GM10248 (cell line): ENCODE measurements around the gene SGMS1.
"Not testable (repeated sequence)": the region's sequence is repeated elsewhere in the genome, so short reads cannot be mapped to it uniquely, and the experiment has no call there.

Experiments
- CTCF ChIA-PET: fragments of 300-600 bp; sonication (Branson Sonifier 250); formaldehyde crosslinking; extraction: SDS; loops from one replicate; lab custom pipeline; 2021; ENCODE audit warnings: antibody characterized with exemption; lab: Yijun Ruan, JAX
- POLR2A ChIA-PET: fragments of 350-650 bp; sonication (Branson Sonifier 250); formaldehyde crosslinking; extraction: SDS; loops from one replicate; lab custom pipeline; 2020; ENCODE audit warnings: antibody characterized with exemption; lab: Yijun Ruan, JAX
- DNase-seq: peaks from one replicate; pipeline ENCODE4 v3.0.0; 2012; ENCODE audit errors: extremely low spot score
- TF ChIP-seq, protein P1 (sequence below): IDR thresholded peaks from 2 replicates; pipeline ENCODE4 v1.5.1; 2012; ENCODE audit warnings: mild to moderate bottlenecking, low read depth; ENCODE audit errors: extremely low read depth, missing control alignments, control extremely low read depth

SGMS1 gene

DNA sequence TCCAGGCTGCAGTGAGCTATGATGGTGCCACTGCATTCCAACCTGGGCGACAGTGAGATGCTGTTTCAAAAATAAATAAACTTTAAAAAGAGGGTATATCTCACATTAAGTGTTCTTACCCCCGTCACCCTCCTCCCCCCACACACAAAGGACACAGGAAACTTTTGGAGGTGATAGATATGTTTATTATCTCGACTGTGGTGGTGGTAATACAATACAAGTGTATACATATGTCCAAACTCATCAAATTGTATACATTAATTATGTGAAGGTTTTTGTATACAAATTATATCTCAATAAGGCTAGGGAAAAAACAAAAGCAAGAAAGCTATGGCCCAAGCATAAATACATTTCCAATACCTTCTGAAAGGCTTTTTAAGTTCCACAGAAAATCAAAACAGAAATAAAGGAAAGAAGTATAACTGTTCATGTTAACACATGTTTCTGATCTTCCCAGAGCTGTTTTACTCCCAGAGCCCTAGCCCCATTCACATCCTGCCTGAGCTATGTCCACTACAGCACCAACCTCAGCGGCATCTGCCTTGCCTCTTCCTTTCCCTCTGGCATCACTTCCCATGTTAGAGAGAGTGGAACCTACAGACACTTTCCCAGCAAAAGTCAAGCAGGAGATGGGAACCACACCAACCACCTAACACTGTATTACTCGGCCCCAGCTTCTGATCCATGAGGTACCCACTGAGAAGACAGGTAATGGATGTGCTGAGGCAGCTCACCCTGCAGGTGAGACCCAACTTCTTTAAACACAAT lies 48.1 kb downstream of the SGMS1 start:
- POLR2A ChIA-PET, result no interaction called here
- TF ChIP-seq, protein P1, sequence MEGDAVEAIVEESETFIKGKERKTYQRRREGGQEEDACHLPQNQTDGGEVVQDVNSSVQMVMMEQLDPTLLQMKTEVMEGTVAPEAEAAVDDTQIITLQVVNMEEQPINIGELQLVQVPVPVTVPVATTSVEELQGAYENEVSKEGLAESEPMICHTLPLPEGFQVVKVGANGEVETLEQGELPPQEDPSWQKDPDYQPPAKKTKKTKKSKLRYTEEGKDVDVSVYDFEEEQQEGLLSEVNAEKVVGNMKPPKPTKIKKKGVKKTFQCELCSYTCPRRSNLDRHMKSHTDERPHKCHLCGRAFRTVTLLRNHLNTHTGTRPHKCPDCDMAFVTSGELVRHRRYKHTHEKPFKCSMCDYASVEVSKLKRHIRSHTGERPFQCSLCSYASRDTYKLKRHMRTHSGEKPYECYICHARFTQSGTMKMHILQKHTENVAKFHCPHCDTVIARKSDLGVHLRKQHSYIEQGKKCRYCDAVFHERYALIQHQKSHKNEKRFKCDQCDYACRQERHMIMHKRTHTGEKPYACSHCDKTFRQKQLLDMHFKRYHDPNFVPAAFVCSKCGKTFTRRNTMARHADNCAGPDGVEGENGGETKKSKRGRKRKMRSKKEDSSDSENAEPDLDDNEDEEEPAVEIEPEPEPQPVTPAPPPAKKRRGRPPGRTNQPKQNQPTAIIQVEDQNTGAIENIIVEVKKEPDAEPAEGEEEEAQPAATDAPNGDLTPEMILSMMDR, result no peak
- DNase-seq, result no peak
- CTCF ChIA-PET, result interaction anchor here (0.9 to 4.4 kb wide), 6 partner anchors 9 to 46 kb away, joined by 3 to 24 read pairs (median 10); no protein-coding TSS in a partner anchor

GRCh38 chr10:50574931-50575330 lies 48.8 kb downstream of the SGMS1 start:
- no peak for DNase-seq
- TF ChIP-seq, protein P1, result no peak
- POLR2A ChIA-PET, result no interaction called here
- CTCF ChIA-PET, result interaction anchor here (0.7 to 4.4 kb wide), 3 partner anchors 15 to 47 kb away, joined by 3 to 24 read pairs (median 11); no protein-coding TSS in a partner anchor

DNA sequence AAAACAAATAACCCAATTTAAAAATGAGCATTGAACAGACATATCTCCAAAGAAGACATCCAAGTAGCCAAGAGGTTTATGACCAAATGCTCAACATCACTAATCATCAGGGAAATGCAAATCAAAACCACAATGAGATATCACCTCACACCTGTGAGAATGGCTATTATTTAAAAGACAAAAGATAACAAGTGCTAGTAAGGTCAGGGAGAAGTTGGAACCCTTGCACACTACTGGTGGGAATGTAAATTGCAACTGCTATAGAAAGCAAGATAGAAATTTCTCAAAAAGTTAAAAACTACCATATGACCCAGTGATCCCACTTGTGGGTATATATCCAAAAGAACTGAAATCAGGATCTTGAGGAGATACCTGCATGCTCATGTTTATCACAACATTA lies 49.5 kb downstream of the SGMS1 start:
- ChIA-PET POLR2A (no interaction called here), CTCF (interaction anchor here (0.7 to 4.4 kb wide), 2 partner anchors 15 to 30 kb away, joined by 3 to 24 read pairs; no protein-coding TSS in a partner anchor)
- TF ChIP-seq, protein P1, result no peak
- no peak for DNase-seq

DNA sequence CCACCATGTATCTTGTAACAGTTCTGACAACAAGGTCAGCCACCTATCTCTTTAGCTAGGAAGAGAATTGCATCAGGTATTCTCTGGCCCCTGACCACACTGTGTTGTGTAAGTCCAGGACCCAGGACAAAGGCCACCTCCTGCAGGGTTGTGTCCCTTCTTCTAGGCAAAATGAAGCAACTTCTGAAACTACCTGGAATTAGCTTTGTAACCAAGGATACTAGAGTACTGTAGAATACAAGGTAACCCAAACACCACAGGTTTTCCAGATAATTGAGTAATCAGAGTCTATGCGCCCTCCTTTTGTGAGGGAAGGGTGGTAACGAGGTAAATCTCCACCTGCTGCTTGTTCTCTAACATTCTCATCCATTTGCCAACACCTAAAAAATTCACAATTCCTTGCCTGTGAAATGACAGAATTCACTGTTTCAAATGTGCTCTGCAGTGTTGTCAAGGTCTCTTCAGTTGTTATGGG lies 51.7 kb downstream of the SGMS1 start:
- no peak for DNase-seq
- ChIA-PET POLR2A (no interaction called here), CTCF (interaction anchor here (0.9 to 3.1 kb wide), 4 partner anchors 10 to 82 kb away, joined by 3 to 10 read pairs (median 4); no protein-coding TSS in a partner anchor)
- TF ChIP-seq, protein P1, result no peak

GRCh38 chr10:50568750-50569149 lies 55.0 kb downstream of the SGMS1 start:
- DNase-seq, POLR2A ChIA-PET: not testable (repeated sequence)
- CTCF ChIA-PET, result interaction anchor here (1.7 kb wide), 1 partner anchor 69 kb away, joined by 3 read pairs; no protein-coding TSS in a partner anchor

DNA sequence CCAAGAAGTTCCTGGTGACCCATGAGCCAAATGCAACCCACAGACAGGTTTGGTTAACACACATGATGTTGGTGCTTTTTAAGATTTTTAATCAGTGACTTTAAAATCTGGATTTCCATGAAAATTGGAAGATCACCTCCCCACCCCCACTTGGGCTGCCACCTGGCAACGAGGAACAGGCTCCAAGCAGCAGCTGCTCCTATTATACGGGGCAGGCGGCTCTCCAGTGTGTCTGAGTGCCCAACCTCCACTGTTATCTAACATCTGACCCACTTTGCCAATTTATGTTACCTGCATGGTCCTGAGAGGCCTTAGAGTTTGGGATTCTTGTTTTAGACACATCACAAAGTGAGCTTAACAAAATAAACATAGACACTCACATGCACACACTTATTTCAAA lies 56.4 kb downstream of the SGMS1 start:
- TF ChIP-seq, protein P1, result no peak
- no peak for DNase-seq
- POLR2A ChIA-PET, result no interaction called here
- CTCF ChIA-PET, result interaction anchor here (1.2 to 3.2 kb wide), 3 partner anchors 10 to 14 kb away, joined by 3 to 10 read pairs (median 5); no protein-coding TSS in a partner anchor

DNA sequence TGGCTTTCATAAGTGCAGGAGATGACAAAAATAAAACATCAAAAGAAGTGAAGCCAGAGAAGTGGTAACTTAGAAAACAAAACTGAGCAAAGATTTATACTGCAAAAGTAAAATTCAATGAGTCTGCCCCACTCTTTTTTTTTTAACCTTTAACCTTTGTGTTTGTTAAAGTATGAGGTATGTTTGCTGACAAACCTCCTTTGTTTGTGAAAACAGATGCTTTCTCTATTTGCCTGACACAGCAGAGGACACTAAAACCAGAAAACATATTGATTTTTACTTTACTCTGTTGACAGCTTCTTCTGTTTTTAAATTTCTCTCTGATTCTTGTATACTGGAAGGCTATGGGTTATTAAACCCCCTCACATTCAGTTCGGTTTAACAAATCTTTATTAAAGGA lies 57.6 kb downstream of the SGMS1 start:
- DNase-seq, result no peak
- TF ChIP-seq, protein P1, result no peak
- ChIA-PET CTCF (interaction anchor here (1.3 to 3.2 kb wide), 2 partner anchors 11 to 13 kb away, joined by 3 to 10 read pairs; no protein-coding TSS in a partner anchor), POLR2A (no interaction called here)
